Measurements from ENCODE around the gene RAX.
"Not testable (repeated sequence)": the region's sequence is repeated elsewhere in the genome, so short reads cannot be mapped to it uniquely, and the experiment has no call there.

The RAX gene

GRCh38 chr18:59272221-59272888 is 899 bp downstream of the RAX start:
- no peak for DNase-seq (ENCODE audit: low read depth)

- no peak for DNase-seq (ENCODE audit: low read depth)
Observed at GRCh38 chr18:59271606-59272220, 1.5 kb downstream of the RAX start.

- DNase-seq (ENCODE audit: low read depth): no peak
Observed at GRCh38 chr18:59270689-59271257, 2.5 kb downstream of the RAX start.

GRCh38 chr18:59269563-59270119 is 3.6 kb downstream of the RAX start:
- DNase-seq (ENCODE audit: low read depth): no peak

- DNase-seq (ENCODE audit: low read depth): no peak
Observed at GRCh38 chr18:59268721-59269562, 4.3 kb downstream of the RAX start.

GRCh38 chr18:59268127-59268720 is 5.0 kb downstream of the RAX start:
- DNase-seq (ENCODE audit: low read depth): no peak

GRCh38 chr18:59267503-59268126 is 5.6 kb downstream of the RAX start:
- DNase-seq (ENCODE audit: low read depth): no peak

- no peak for DNase-seq (ENCODE audit: low read depth)
Observed at GRCh38 chr18:59266886-59267502, 6.3 kb downstream of the RAX start.

GRCh38 chr18:59266459-59266858 is 6.8 kb downstream of the RAX start:
- no peak for DNase-seq (ENCODE audit: low read depth)

GRCh38 chr18:59265974-59266369 is 7.3 kb downstream of the RAX start:
- DNase-seq (ENCODE audit: low read depth): no peak

- no peak for DNase-seq (ENCODE audit: low read depth)
Observed at GRCh38 chr18:59265246-59265973, 7.8 kb downstream of the RAX start.

GRCh38 chr18:59264651-59265245 is 8.5 kb downstream of the RAX start:
- DNase-seq (ENCODE audit: low read depth): no peak

GRCh38 chr18:59264121-59264571 is 9.1 kb downstream of the RAX start:
- DNase-seq (ENCODE audit: low read depth): no peak

GRCh38 chr18:59263661-59264060 is 9.6 kb downstream of the RAX start:
- no peak for DNase-seq (ENCODE audit: low read depth)

GRCh38 chr18:59262243-59262642 is 11.0 kb downstream of the RAX start:
- DNase-seq (ENCODE audit: low read depth): not testable (repeated sequence)

GRCh38 chr18:59261842-59262241 is 11.4 kb downstream of the RAX start:
- not testable (repeated sequence) for DNase-seq (ENCODE audit: low read depth)

GRCh38 chr18:59255491-59255890 is 17.8 kb downstream of the RAX start:
- not testable (repeated sequence) for DNase-seq (ENCODE audit: low read depth)

- no peak for DNase-seq (ENCODE audit: low read depth)
Observed at GRCh38 chr18:59249199-59249774, 24.0 kb downstream of the RAX start.

- DNase-seq (ENCODE audit: low read depth): no peak
Observed at GRCh38 chr18:59246796-59247195, 26.5 kb downstream of the RAX start.

Data from activated T-cell treated with anti-CD3 and anti-CD28 coated beads for 1 hour (primary cell).